ENCODE measurements around the gene HNRNPH2.

Gene HNRNPH2, protein sequence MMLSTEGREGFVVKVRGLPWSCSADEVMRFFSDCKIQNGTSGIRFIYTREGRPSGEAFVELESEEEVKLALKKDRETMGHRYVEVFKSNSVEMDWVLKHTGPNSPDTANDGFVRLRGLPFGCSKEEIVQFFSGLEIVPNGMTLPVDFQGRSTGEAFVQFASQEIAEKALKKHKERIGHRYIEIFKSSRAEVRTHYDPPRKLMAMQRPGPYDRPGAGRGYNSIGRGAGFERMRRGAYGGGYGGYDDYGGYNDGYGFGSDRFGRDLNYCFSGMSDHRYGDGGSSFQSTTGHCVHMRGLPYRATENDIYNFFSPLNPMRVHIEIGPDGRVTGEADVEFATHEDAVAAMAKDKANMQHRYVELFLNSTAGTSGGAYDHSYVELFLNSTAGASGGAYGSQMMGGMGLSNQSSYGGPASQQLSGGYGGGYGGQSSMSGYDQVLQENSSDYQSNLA

GRCh38 chrX:101407748-101408531, at the start of gene HNRNPH2, which contains the start of gene GLA:
Gene HNRNPH2 (plus strand): TSS chrX:101408222. CDS start chrX:101411989, 3,767 bp downstream.
Gene GLA (minus strand): TSS chrX:101407925. CDS start chrX:101407903, 22 bp downstream.
- DNase-seq (ENCODE audit: low read depth, low spot score): peak; percentile 98

DNA sequence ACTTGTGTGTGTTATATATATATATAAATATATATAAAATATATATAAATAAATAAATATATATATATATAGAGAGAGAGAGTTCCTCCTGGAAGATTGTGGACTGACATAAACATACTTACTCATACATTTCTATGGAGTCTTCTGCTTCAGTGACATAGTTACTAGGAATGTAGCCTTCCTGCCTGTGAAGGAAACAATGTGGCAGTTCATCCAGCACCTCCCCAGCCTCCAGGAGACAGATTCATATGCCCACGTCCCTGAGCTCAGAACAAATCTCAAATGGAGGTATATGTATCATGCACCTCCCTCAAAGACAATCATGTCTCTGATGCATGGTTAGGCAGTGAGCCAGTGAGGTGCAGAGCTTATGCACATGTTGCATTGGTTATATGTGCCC, 48.1 kb upstream of the HNRNPH2 start:
- DNase-seq (ENCODE audit: low read depth, low spot score): no peak

DNA sequence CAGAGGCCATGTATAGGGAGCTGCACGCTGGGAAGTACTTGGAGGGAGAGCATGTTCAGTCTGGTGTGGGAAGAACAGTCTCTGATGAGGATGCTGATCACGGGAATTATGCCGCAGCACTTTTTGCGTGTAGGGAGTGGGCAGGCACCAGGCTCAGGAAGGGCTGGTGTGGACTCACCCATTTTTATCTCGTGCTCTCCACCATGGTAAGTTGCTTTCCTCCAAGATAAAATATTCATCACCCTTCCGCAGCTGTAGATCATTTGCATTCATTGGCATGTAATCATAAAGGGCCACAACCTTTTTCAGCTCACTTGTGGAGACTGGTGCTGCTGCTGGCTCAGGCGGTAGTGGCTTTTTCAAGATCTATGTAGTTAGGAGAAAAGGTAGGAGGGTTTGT, 47.6 kb upstream of the HNRNPH2 start:
- no peak for DNase-seq (ENCODE audit: low read depth, low spot score)

- no peak for DNase-seq (ENCODE audit: low read depth, low spot score)
These were observed 45.9 kb upstream of the HNRNPH2 start for GRCh38 chrX:101362116-101362515.

DNA sequence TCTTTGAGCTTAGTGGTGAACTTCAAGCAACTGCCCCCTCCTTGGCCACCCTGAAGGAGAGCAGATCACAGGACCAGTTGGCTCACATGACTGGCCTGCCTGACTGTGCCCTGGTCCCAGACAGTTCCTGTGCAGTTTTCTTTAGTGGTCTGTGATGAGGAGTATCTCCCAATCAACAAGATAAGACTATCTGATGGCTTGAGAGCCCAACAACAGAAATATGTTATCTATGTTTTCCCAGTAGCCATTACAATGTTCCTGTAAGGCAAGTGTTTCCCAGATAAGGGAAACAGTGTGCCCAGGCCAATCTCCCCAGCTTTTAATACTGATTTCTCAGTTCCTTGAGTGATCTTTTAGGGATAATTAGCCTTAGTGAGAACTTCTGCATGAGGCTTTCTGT, 45.3 kb upstream of the HNRNPH2 start:
- DNase-seq (ENCODE audit: low read depth, low spot score): no peak

GRCh38 chrX:101365301-101365795, 42.7 kb upstream of the HNRNPH2 start:
- no peak for DNase-seq (ENCODE audit: low read depth, low spot score)

DNA sequence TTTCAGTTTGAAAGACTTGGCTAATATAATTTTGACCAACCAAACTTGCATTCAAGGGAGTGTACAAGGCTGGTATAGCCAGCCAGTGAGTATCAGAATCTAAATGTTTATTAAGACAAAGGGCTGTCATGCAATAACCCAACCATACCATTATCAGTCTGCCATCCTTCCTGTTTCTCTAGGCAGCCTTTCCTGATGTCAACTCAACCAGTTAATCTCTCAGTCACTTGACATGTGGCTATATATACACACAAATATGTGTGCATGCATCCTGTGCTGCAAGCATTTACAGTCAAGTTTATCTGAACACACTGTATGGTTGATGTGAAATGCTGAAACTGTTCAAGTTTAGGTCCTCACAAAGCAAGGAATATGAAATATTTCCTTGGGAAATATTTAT, 39.2 kb upstream of the HNRNPH2 start:
- DNase-seq (ENCODE audit: low read depth, low spot score): no peak

DNA sequence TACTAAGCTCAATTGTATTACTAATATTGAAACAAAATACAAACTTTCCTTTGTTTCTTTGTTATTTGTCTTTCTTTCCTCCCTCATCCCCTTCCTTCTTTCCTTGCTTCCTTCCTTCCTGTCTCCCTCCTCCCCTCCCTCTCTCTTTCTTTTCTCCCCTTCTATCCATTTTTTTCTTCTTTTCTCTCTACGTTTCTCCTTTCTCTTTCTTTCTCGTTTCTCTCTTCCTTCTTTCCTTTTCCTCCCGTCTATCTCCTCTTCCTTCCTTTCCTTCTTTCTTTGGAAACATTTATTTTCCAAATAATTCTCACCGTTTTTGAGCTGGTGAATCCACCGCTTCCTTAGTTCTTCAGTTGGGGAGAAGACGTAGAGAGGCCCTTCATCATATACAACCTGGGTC, 38.3 kb upstream of the HNRNPH2 start:
- no peak for DNase-seq (ENCODE audit: low read depth, low spot score)

DNA sequence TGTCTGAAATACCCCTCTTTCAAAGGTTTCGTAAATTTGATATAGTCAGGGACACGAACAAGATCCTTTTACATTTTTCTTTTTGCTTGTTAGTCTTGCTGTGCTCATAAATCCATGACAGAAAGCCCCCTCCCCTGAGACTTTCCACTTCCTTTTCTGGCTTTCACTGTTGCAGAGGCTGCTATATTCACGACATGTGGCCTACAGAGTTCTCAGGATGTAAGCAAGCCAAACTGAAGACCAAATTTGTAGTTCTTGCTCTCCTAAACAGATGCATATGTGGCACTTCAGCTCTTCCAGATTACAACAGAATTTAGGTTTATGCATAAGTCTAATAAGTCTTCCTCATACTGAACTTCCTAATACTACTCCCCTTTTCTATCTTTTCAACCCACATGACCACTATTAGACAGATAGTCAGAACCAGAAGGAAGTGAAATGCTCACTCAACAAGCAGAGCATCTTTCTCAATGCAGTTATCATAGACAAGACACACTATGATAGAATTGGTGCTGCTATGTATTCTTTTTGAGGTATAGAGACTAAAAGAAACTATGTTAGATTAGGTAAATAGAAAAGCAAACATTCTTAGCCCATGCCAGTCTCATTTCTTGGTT, 37.0 kb upstream of the HNRNPH2 start:
- no peak for DNase-seq (ENCODE audit: low read depth, low spot score)

DNA sequence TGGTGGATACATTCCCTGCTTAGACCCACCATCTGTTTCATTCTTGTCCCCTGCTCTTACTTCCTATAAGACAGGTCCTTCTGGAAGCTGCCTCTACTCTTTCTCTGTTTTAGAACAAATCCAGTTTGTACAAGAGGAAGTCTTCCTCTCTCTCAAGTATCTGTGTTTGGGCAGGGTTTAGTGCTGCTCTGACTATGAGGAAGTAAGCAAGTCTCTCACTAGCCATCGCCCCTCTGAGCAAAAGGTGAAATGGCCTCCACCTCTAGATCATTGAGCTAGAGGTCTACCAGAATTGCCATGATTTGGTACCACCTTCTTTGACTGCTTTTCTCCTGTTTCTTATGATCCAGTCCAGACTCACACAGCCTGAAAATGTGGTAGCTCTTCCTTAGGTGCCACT, 30.5 kb upstream of the HNRNPH2 start:
- no peak for DNase-seq (ENCODE audit: low read depth, low spot score)

- DNase-seq (ENCODE audit: low read depth, low spot score): no peak
These were observed 24.3 kb upstream of the HNRNPH2 start for GRCh38 chrX:101383679-101384205.

DNA sequence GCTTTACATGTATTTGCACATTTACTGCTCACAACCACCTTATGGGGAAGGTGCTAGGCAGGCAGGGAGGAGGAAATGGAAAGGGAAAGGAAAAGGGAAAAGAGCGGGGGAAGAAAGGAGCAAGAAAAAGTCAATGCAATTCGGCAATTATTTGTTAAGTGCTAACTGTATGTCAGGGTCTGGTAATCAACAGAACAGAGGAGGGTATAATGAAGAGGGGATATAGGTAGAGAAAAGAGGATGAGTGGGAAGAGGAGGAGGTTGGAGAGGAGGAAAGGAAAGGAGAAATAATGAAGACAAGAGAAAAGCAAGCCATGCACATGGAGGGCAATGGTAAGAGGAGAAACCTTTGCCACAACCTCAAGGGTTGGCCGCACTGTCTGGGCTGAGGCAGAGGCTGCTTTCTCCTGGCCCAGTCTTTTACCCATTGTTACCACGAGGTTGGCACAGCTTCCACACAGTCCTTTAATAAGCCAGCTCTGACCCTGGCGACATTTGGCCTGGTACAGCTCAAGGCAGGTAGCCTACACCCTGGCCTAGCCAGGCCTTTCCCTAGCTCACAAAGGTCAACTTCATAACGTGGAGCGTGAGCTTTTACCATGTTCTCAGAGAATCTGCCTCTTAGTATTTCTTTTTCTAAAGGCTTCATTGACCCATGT, 22.9 kb upstream of the HNRNPH2 start:
- DNase-seq (ENCODE audit: low read depth, low spot score): no peak

DNA sequence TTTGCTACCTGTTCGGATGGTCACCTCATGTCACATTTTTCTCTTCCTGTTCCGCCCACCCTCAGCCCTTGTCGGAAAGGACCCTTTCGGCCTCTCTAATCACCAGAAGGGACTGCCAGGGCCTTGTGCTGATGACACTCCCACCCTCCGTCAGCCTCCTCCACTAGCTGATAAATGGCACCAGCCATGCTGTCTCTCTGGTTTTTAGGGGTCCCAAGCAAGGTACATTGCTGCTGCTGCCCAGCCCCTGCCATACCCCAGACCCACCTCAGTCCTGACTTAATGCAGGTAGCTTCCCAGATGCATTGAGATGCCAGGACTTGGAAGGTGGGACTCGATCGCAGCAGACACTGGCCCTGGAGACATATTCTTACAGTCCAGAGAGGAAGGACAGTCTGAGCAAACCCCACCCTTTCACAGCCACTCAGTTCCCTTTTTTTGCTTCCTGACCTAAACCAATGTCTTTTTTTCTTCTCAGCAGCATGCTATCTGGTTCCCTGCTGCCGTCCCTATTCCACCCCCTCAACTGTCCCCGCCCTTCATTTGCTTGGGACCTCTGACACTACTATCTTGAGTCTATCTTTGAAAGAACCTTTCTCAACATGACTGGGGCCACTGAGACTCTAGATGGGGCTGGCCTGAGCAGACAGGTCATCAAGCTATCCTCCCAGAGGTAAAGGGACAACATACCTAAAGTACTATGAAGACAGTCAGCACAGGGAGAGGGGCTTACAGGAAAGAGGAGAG, 22.1 kb upstream of the HNRNPH2 start, which contains the start of gene BTK:
TSS of gene BTK (minus strand) at position 397 of the 747 bp plus-strand sequence. CDS start 10,907 bp downstream, outside the sequence.
- DNase-seq (ENCODE audit: low read depth, low spot score): no peak

DNA sequence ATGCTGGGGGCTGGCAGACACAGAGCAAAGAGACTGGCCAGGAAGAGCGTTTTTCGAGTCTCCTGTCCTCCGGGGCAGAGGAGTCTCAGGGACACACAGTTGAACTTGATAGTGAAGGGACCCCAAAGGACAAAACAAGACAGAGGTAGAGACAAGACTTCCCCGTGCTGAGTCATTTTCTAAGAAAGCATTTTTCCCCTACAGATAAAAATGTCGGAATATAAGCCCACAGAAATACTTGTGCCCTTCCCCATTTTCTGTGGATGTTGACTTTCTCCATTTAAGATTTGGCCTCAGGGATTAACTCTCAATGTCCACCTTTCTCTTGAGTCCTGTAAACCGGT, 21.5 kb upstream of the HNRNPH2 start:
- DNase-seq (ENCODE audit: low read depth, low spot score): no peak

GRCh38 chrX:101388604-101389003, 19.4 kb upstream of the HNRNPH2 start:
- no peak for DNase-seq (ENCODE audit: low read depth, low spot score)

DNA sequence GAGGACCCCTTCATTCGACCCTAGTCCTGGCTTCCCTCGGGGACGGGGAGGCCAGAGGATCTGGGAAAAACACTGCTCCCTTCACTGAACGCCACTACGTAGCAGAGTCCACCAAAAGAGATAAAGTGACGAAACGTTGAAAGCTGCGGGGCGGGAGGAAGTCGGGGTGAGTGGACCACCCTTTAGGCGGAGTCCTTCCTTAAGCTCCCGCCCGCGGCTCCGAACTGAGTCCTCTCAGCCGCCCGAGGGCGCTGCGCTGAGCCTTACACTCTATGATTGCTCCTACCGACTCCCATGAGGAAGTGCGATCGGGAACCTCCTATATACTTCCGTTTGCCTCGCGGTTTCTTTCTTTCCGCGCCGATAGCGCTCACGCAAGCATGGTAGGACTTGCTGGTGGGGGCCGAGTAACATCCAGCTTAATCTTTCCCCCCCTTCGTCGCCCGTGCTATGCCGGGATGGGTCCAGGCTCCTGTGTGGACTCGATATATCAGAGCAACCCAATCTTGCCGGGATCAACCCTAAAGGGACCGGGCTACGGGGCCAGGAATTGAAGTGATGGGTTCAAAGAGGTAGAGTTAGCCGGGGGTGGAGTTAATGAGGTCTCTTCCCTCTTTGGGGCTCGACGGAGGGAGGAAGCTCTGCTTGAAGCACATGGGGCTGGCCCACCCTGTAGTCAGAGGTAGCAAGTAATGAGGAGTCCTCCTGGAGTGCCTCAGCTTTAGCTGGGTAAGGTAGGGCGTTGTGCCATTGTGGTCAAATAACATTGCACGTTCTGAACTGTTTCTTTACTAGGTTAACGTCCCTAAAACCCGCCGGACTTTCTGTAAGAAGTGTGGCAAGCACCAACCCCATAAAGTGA, 17.1 kb upstream of the HNRNPH2 start, which contains the start of gene RPL36A:
TSS of gene RPL36A (plus strand) at position 348 of the 862 bp plus-strand sequence. CDS start at position 381, 33 bp downstream.
- DNase-seq (ENCODE audit: low read depth, low spot score): peak; percentile 77

DNA sequence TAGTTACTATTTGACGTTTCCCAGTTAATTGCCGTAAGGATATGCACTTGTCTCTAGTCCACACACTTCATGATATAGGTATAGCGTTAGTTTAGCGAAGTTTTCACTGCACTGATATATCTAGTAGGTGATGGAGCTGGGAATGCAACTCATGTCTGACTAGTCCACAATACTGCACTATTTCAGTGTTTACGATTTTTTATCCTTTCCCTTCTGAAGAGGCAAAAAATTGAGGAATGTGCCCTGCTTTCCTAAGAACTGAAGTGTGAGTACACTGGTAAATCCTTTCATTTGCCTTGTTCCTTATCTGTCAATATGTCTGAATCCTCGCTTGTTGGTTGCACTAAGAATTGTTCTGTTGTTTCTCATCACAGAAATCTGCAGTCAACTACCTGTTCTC, 16.2 kb upstream of the HNRNPH2 start:
- DNase-seq (ENCODE audit: low read depth, low spot score): no peak

GRCh38 chrX:101393530-101394305, 14.3 kb upstream of the HNRNPH2 start:
- no peak for DNase-seq (ENCODE audit: low read depth, low spot score)

GRCh38 chrX:101394372-101394771, 13.7 kb upstream of the HNRNPH2 start:
- DNase-seq (ENCODE audit: low read depth, low spot score): no peak
